IPS-20b (cell line): ENCODE measurements around the gene PRKAG1.

Source experiments
- H3K27ac ChIP-seq: one replicate; pipeline ENCODE4 v1.5.1; 2013; ENCODE audit warnings: low read length
- H3K27me3 ChIP-seq: 2 replicates; pipeline ENCODE4 v1.6.1; 2013; ENCODE audit warnings: mild to moderate bottlenecking, low read length, inconsistent platforms; ENCODE audit not compliant: insufficient read depth
- H3K36me3 ChIP-seq: 2 replicates; pipeline ENCODE4 v1.6.1; 2013; ENCODE audit warnings: low read depth, mild to moderate bottlenecking, inconsistent platforms, low read length, moderate library complexity; ENCODE audit not compliant: insufficient read depth
- H3K4me1 ChIP-seq: 2 replicates; pipeline ENCODE4 v1.6.1; 2013; ENCODE audit warnings: mild to moderate bottlenecking, control low read depth, inconsistent platforms, low read length, moderate library complexity; ENCODE audit not compliant: insufficient read depth
- H3K4me3 ChIP-seq: 2 replicates; pipeline ENCODE4 v1.5.1; 2013; ENCODE audit warnings: mild to moderate bottlenecking, low read length, inconsistent platforms
- H3K9ac ChIP-seq: 2 replicates; pipeline ENCODE4 v1.6.1; 2013; ENCODE audit warnings: low read depth, mild to moderate bottlenecking, inconsistent platforms, low read length, moderate library complexity
- H3K9me3 ChIP-seq: 2 replicates; pipeline ENCODE4 v1.6.1; 2013; ENCODE audit warnings: mild to moderate bottlenecking, low read depth, low read length, inconsistent platforms; ENCODE audit not compliant: insufficient read depth

Gene PRKAG1

GRCh38 chr12:48996794-48997718 is 21.5 kb downstream of the PRKAG1 start:
- Histone ChIP-seq H3K27ac (no peak overlapping the region), H3K4me3 (peak overlapping the region; percentile 57)

GRCh38 chr12:48995086-48995879 is 23.3 kb downstream of the PRKAG1 start:
- Histone ChIP-seq H3K27ac (no peak overlapping the region), H3K4me1 (peaks cover 2% of the 10 kb centered on the region), H3K9me3 (no peaks in the 10 kb centered on the region), H3K27me3 (peaks cover 90% of the 10 kb centered on the region), H3K36me3 (no peaks in the 10 kb centered on the region), H3K4me3 (no peak overlapping the region; the same call in 1 of the 2 replicates), H3K9ac (no peak overlapping the region)

More at GRCh38 chr12:48996794-48997718, 21.5 kb downstream of the PRKAG1 start:
- Histone ChIP-seq H3K36me3 (0 out of 2 replicates have a peak, but pooled peaks cover under 1% of the 10 kb centered on the region), H3K27me3 (peaks cover 90% of the 10 kb centered on the region), H3K9ac (no peak overlapping the region), H3K9me3 (no peaks in the 10 kb centered on the region), H3K4me1 (peaks cover 2% of the 10 kb centered on the region)

DNA sequence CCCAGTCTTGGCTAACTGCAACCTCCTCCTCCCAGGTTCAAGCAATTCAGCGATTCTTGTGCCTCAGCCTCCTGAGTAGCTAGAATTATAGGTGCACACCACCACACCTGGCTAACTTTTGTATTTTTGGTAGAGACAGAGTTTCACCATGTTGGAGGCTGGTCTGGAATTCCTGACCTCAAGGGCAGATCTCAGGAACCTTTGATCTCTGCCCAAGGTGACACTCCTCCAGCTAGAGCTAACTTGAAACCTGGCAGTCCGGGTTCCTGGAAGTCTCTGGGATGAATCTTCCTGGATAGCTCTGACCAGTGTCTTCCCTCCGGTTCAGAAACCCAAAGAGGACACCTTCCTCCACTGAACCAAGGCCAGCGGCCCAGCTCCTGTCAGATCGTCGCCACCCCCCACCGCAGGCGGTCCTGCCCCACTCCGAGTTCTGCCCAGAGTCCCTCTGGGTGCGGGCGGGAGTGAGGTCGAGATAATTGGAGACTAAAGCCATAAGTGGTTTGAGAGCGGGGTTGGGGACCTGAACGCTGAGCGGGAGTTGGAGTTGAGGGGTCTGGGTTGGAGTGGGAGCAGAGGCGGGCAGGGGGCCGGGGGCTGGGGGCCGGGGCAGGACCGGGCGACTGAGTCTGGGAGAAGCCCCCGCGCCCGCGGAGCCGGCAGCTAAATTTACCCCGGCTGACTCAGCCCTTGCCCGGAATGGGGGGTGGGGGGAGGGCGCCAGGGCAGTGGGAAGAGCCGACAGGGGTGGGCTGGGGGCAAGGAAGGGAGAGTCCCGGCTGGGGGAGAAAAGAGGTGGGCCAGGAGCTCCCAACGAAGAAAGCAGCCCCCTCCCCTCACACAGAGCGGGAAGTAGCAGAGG is 24.1 kb downstream of the PRKAG1 start:
- Histone ChIP-seq H3K36me3 (no peaks in the 10 kb centered on the region), H3K4me3 (no peak overlapping the region; the same call in 1 of the 2 replicates), H3K9ac (no peak overlapping the region), H3K27ac (no peak overlapping the region), H3K4me1 (peaks cover 2% of the 10 kb centered on the region), H3K9me3 (no peaks in the 10 kb centered on the region), H3K27me3 (peaks cover 90% of the 10 kb centered on the region)

DNA sequence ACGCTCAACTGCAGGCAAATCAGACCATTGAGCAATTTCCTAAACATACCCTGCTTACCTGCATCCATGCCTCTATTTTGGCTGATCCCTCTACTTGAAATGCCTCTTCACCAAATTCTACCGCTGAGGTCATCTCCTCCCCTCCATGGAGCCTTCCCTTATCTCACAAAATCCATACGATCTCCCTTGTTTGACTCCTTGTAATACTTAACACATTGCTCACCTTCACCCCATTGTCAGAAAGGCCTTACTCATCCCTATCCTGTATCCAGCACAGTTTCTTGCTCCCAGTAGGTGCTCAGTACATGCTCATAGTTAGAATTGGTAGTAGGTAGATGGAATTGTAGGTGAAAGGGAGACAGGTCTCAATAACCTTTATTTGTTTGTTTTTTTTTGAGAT is 24.8 kb downstream of the PRKAG1 start:
- Histone ChIP-seq H3K27me3 (peaks cover 90% of the 10 kb centered on the region), H3K9ac (no peak overlapping the region), H3K36me3 (no peaks in the 10 kb centered on the region), H3K9me3 (no peaks in the 10 kb centered on the region), H3K4me3 (no peak overlapping the region), H3K4me1 (peaks cover 2% of the 10 kb centered on the region), H3K27ac (no peak overlapping the region)

DNA sequence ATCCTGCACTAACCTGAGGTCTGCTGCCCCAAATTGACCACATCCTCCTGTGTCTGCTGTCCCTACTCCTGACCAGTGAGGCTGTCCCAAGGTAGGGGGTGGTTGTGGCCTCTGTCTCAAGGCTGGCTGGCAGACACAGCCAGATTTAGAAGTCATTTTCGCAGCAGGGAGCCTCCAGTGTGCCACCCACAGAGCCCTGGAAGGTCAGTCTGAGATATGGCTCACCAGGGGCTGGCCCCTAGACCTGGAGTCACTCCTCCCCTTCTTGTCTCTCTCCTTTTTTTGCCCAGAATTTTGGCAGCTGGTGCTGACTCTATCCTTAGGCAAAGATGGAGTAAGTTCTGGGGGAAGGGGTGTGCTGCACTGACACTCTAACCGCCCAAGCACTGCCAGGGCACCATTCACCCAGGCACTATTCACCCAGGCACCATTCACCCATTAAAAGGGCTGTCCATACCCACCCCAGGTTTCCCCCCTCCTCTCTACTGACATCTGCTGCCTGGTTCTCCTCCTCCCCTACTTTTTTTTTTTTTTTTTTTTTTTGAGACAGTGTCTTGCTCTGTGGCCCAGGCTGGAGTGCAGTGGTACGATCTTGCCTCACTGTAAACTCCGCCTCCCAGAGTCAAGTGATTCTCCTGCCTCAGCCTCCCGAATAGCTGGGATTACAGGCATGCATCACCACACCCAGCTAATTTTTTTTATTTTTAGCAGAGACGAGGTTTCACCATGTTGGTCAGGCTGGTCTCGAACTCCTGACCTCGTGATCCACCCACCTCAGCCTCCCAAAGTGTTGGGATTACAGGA is 27.1 kb downstream of the PRKAG1 start:
- H3K27me3 ChIP-seq, result peaks cover 90% of the 10 kb centered on the region
- H3K9ac ChIP-seq, result no peak overlapping the region
- no peak overlapping the region for H3K27ac ChIP-seq

GRCh38 chr12:48990552-48990951 is 28.0 kb downstream of the PRKAG1 start:
- no peak overlapping the region for H3K4me3 ChIP-seq
- no peak overlapping the region for H3K9ac ChIP-seq
- H3K27ac ChIP-seq, result no peak overlapping the region
- no peaks in the 10 kb centered on the region for H3K9me3 ChIP-seq
- H3K27me3 ChIP-seq, result peaks cover 90% of the 10 kb centered on the region
- H3K4me1 ChIP-seq, result no peaks in the 10 kb centered on the region; the same call in 1 of the 2 replicates
- no peaks in the 10 kb centered on the region for H3K36me3 ChIP-seq

More for the DNA sequence above, 27.1 kb downstream of the PRKAG1 start:
- H3K4me1 ChIP-seq, result no peaks in the 10 kb centered on the region; the same call in 1 of the 2 replicates
- no peaks in the 10 kb centered on the region for H3K36me3 ChIP-seq
- no peaks in the 10 kb centered on the region for H3K9me3 ChIP-seq
- no peak overlapping the region for H3K4me3 ChIP-seq

DNA sequence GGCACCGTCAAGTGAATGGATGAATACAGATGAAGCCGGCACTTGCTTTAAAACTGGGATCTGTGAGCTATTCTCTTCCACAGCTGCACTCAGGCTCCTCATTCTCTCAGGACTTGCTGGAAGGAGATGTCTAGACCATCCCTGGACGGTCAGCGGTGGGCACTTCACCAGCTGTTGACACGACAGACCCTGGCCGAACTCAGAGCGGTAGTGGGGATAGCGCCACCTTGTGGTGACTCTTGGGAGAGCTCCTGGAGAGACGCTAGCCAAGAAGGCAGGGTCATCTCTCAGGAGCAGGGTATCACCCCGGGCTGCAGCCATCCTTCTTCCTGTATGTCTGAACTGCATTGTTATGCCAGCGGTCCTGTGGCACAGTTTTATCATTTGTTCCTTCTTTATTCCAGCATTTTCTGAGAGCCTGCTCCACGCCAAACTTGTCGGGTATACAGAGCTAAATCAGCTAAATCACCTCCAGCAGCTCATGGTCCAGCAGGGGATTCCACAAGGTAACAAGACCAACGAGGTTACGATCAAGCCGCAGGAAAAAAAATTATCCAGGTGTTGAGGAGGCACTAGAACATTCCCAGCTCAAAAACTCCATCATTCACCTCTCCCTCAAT is 30.4 kb downstream of the PRKAG1 start:
- no peak overlapping the region for H3K4me3 ChIP-seq
- H3K9ac ChIP-seq, result no peak overlapping the region
- no peaks in the 10 kb centered on the region for H3K36me3 ChIP-seq
- H3K27me3 ChIP-seq, result peaks cover 90% of the 10 kb centered on the region
- H3K27ac ChIP-seq, result no peak overlapping the region
- no peaks in the 10 kb centered on the region for H3K4me1 ChIP-seq
- no peaks in the 10 kb centered on the region for H3K9me3 ChIP-seq

DNA sequence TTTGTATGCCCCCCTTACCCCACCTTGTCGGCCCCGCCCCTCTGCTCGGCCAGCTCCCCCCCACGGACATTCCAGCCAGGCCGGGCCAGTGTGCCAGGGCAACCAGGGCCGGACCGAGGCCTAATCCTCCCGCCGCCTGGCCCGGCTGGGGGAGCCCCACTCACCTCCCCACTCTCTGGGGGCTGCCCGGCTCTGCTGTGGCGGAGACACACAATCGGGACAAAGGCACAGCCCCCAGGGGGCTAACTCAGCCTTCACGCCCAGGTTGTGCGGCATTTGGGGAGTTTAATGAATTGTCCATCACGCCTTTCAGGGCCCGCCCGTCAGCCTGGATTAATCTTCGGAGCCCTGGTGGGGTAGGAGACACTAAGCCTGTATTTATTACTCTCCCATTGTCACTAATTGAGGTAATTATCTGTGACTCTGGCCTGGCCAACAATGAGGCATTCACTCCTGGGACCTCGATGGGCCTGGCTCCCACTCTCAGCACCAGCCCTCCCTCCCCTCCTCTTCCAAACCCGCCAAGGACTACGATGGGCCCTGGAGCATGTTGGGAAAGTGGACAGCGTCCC is 31.8 kb downstream of the PRKAG1 start:
- Histone ChIP-seq H3K4me1 (no peaks in the 10 kb centered on the region), H3K9me3 (no peaks in the 10 kb centered on the region), H3K36me3 (no peaks in the 10 kb centered on the region), H3K27ac (no peak overlapping the region), H3K27me3 (peaks cover 98% of the 10 kb centered on the region), H3K4me3 (no peak overlapping the region), H3K9ac (no peak overlapping the region)

- peaks cover 99% of the 10 kb centered on the region for H3K27me3 ChIP-seq
- H3K9ac ChIP-seq, result no peak overlapping the region
- H3K4me3 ChIP-seq, result no peak overlapping the region
- H3K36me3 ChIP-seq, result no peaks in the 10 kb centered on the region
- H3K4me1 ChIP-seq, result no peaks in the 10 kb centered on the region
- H3K9me3 ChIP-seq, result no peaks in the 10 kb centered on the region
- H3K27ac ChIP-seq, result no peak overlapping the region
Observed at GRCh38 chr12:48985901-48986300, 32.7 kb downstream of the PRKAG1 start.

GRCh38 chr12:48985475-48985897 is 33.1 kb downstream of the PRKAG1 start:
- Histone ChIP-seq H3K27ac (no peak overlapping the region), H3K9ac (no peak overlapping the region), H3K36me3 (no peaks in the 10 kb centered on the region), H3K4me3 (no peak overlapping the region), H3K27me3 (peaks cover 99% of the 10 kb centered on the region), H3K9me3 (no peaks in the 10 kb centered on the region), H3K4me1 (no peaks in the 10 kb centered on the region; the same call in 1 of the 2 replicates)
